Subcutaneous adipose tissue (tissue), 4 donors: ENCODE data around the gene CMSS1. TPM values are rescaled to one million over a fixed set of nuclear protein-coding genes. Genes with fewer than 3 reads are reported as not detected.

ENCODE experiments used
- total RNA-seq, 4 donors: library from RNA; depleted of rRNA; stranded (reverse); fragments of >200 nt; gene quantifications; one replicate each; pipeline ENCODE4 v1.1.0, GENCODE V29; 2016
- TF ChIP-seq, protein P1 (sequence below): fragments of 450-650 bp; IDR thresholded peaks from one replicate; pipeline ENCODE4 v1.5.1; 2016; ENCODE audit warnings: low read depth, mild to moderate bottlenecking, control low read depth, antibody characterized with exemption, moderate library complexity

CMSS1 gene
- total RNA-seq, 4 donors from 2014 or later: 9.9 to 32.1 (median 19.1) TPM

- TF ChIP-seq, protein P1, sequence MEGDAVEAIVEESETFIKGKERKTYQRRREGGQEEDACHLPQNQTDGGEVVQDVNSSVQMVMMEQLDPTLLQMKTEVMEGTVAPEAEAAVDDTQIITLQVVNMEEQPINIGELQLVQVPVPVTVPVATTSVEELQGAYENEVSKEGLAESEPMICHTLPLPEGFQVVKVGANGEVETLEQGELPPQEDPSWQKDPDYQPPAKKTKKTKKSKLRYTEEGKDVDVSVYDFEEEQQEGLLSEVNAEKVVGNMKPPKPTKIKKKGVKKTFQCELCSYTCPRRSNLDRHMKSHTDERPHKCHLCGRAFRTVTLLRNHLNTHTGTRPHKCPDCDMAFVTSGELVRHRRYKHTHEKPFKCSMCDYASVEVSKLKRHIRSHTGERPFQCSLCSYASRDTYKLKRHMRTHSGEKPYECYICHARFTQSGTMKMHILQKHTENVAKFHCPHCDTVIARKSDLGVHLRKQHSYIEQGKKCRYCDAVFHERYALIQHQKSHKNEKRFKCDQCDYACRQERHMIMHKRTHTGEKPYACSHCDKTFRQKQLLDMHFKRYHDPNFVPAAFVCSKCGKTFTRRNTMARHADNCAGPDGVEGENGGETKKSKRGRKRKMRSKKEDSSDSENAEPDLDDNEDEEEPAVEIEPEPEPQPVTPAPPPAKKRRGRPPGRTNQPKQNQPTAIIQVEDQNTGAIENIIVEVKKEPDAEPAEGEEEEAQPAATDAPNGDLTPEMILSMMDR: no peak
Measured at GRCh38 chr3:100009276-100010086, 191.8 kb downstream of the CMSS1 start.

DNA sequence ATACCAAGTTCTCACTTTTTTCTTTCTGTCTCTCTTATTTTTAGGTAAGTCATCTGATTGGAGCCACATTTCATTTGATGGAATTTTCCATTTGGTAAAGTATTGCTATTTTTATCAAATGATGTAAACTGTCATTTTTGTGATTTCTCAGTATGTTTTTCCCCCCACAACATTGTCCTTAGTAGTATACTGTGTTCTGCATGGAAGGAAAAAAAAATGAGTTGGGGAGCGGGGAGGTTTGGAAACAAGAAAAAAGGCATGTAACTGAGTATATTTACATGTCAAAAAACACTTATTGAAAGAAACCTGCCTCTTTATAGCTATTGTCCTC, 192.4 kb downstream of the CMSS1 start:
- TF ChIP-seq, protein P1: no peak

GRCh38 chr3:100018806-100019205, 201.1 kb downstream of the CMSS1 start:
- TF ChIP-seq, protein P1: no peak

GRCh38 chr3:100019719-100020118, 202.1 kb downstream of the CMSS1 start:
- TF ChIP-seq, protein P1: no peak

DNA sequence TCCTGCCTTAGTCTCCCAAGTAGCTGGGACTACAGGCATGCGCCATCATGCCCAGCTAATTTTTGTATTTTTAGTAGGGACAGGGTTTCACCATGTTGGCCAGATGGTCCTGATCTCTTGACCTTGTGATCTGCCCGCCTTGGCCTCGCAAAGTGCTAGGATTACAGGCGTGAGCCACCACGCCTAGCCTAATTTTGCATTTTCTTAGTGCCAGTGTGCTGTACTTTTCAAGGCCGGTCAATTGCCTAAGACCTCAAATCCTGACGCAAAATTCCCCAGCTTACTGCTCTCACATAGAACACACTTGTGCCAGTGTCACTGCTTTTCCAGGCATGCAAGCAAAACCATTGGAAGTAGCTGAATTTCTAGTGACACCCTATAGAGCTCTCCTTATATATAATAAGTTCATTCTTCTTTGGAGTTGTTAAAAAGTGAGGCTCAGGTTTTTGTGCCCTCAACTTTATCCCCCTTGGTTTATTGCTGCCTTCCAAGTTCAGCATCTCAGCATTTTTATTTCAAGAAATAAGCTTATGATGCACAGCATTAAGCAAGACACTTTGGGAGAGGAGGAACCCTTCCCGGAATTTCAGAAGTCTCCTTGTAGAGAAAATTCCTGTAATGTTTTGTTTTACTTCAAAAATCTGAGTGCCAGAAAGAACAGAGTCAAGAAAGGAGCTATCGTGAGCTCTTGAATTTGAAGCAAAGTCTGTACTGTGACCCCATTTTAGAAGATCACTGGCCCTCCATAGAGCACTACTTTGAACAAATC, 203.4 kb downstream of the CMSS1 start:
- TF ChIP-seq, protein P1: no peak

DNA sequence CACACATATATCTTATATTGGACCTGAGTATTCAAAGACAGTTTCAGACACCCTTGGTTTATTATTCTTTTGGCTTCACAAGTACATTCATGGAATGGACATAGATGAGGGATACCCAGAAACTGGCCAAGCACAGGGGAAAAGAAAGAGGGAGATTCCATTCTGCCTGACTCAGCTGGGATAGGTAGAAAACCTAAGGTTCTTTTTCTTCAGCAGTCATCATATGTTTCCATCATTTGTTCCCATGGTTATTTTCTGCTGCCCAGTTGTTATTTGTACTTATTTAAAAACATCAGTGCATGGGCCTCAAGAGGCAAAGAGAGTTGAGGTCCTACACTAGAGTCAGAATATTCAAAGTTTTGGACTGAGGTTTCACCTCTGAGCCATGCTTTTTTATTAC, 204.8 kb downstream of the CMSS1 start:
- TF ChIP-seq, protein P1: no peak

- TF ChIP-seq, protein P1: no peak
Measured at GRCh38 chr3:100023150-100023549, 205.5 kb downstream of the CMSS1 start.
